Mesenchymal stem cell (in vitro differentiated cells and primary cell): ENCODE results near the gene MRGPRF.

Source experiments
- DNase-seq: peaks from one replicate; pipeline ENCODE4 v3.0.0-alpha.2; 2013
- H2AFZ ChIP-seq: one replicate; pipeline ENCODE4 v1.6.1; 2013; ENCODE audit warnings: low read depth, mild to moderate bottlenecking, control low read depth, inconsistent platforms, low read length, moderate library complexity
- H2AK5ac ChIP-seq: 2 replicates; pipeline ENCODE4 v1.6.1; 2013; ENCODE audit warnings: low read length, moderate library complexity, mild to moderate bottlenecking, inconsistent platforms; ENCODE audit not compliant: severe bottlenecking
- H2BK120ac ChIP-seq: one replicate; pipeline ENCODE4 v1.6.1; 2013; ENCODE audit warnings: low read depth, mild to moderate bottlenecking, inconsistent platforms, low read length, moderate library complexity
- H2BK12ac ChIP-seq, 2 experiments: one replicate each; pipeline ENCODE4 v1.6.1; 2013; ENCODE audit warnings: inconsistent platforms in 2 of 2, low read length in 2 of 2, mild to moderate bottlenecking in 2 of 2, moderate library complexity in 2 of 2, control low read depth in 1 of 2
- H2BK15ac ChIP-seq: one replicate; pipeline ENCODE4 v1.6.1; 2013; ENCODE audit warnings: mild to moderate bottlenecking, low read depth, inconsistent platforms; ENCODE audit not compliant: poor library complexity, severe bottlenecking
- H2BK5ac ChIP-seq: 2 replicates; pipeline ENCODE4 v1.6.1; 2013; ENCODE audit warnings: low read depth, mild to moderate bottlenecking, low read length, control low read depth, inconsistent platforms; ENCODE audit not compliant: poor library complexity, severe bottlenecking
- H3K14ac ChIP-seq, 2 experiments: one replicate each; pipeline ENCODE4 v1.6.1; 2013; ENCODE audit warnings: inconsistent platforms in 2 of 2, low read length in 2 of 2, control low read depth in 1 of 2, mild to moderate bottlenecking in 1 of 2, moderate library complexity in 1 of 2
- H3K18ac ChIP-seq, 2 experiments: one replicate each; pipeline ENCODE4 v1.6.1; 2013; ENCODE audit warnings: inconsistent platforms in 2 of 2, low read length in 2 of 2, control low read depth in 1 of 2, low read depth in 1 of 2, mild to moderate bottlenecking in 1 of 2
- H3K23ac ChIP-seq, 2 experiments: one replicate each; pipeline ENCODE4 v1.6.1; 2013; ENCODE audit warnings: inconsistent platforms in 2 of 2, low read length in 2 of 2, mild to moderate bottlenecking in 2 of 2, moderate library complexity in 2 of 2, control low read depth in 1 of 2
- H3K27ac ChIP-seq: 2 replicates; pipeline ENCODE4 v1.5.1; 2013; ENCODE audit warnings: mild to moderate bottlenecking, moderate library complexity, low read length, control low read depth, inconsistent platforms; ENCODE audit not compliant: poor library complexity, severe bottlenecking
- H3K27me3 ChIP-seq, 2 experiments: 2 replicates each; pipeline versions ENCODE4 v1.6.1 to v1.7.0; 2013; ENCODE audit warnings: low read length in 2 of 2, mild to moderate bottlenecking in 2 of 2, moderate library complexity in 2 of 2, control low read depth in 1 of 2, inconsistent platforms in 1 of 2; ENCODE audit not compliant: control insufficient read depth in 1 of 2, insufficient read depth in 1 of 2
- H3K36me3 ChIP-seq, 2 experiments: 2 replicates each; pipeline versions ENCODE4 v1.6.1 to v1.7.0; 2013; ENCODE audit warnings: low read length in 2 of 2, control low read depth in 1 of 2, inconsistent platforms in 1 of 2, low read depth in 1 of 2, mild to moderate bottlenecking in 1 of 2; ENCODE audit not compliant: insufficient read depth in 2 of 2, control insufficient read depth in 1 of 2
- H3K4ac ChIP-seq, 2 experiments: one replicate each; pipeline ENCODE4 v1.6.1; 2013; ENCODE audit warnings: inconsistent platforms in 2 of 2, low read length in 2 of 2, mild to moderate bottlenecking in 2 of 2, moderate library complexity in 2 of 2, control low read depth in 1 of 2, low read depth in 1 of 2
- H3K4me1 ChIP-seq: 2 replicates; pipeline ENCODE4 v1.6.1; 2013; ENCODE audit warnings: low read depth, low read length, control low read depth; ENCODE audit not compliant: control insufficient read depth, insufficient read depth
- H3K4me2 ChIP-seq: 2 replicates; pipeline ENCODE4 v1.6.1; 2013; ENCODE audit warnings: low read length, mild to moderate bottlenecking, inconsistent platforms; ENCODE audit not compliant: poor library complexity, severe bottlenecking
- H3K4me3 ChIP-seq, 2 experiments: 2 replicates each; pipeline versions ENCODE4 v1.5.1 to v1.7.0; 2013; ENCODE audit warnings: low read length in 2 of 2, mild to moderate bottlenecking in 2 of 2, control low read depth in 1 of 2, low read depth in 1 of 2; ENCODE audit not compliant: insufficient read depth in 1 of 2
- H3K79me1 ChIP-seq: replicated peaks from 2 replicates; pipeline ENCODE4 v1.6.1; 2013; ENCODE audit warnings: mild to moderate bottlenecking, control low read depth, low read length, inconsistent platforms; ENCODE audit not compliant: poor library complexity, severe bottlenecking
- H3K9ac ChIP-seq: 2 replicates; pipeline ENCODE4 v1.7.0; 2013; ENCODE audit warnings: mild to moderate bottlenecking, low read length, moderate library complexity
- H3K9me3 ChIP-seq: 2 replicates; pipeline ENCODE4 v1.7.0; 2013; ENCODE audit warnings: mild to moderate bottlenecking, low read length; ENCODE audit not compliant: control insufficient read depth
- H4K8ac ChIP-seq: one replicate; pipeline ENCODE4 v1.6.1; 2013; ENCODE audit warnings: inconsistent platforms, mild to moderate bottlenecking, low read length, moderate library complexity
- H4K91ac ChIP-seq: one replicate; pipeline ENCODE4 v1.6.1; 2013; ENCODE audit warnings: mild to moderate bottlenecking, low read length, inconsistent platforms
- WGBS: methylation state at CpG from one replicate; pipeline ENCODE4 v1.1.7; 2013; ENCODE audit warnings: mixed read lengths; 5-methylcytosine and 5-hydroxymethylcytosine counted together

Gene MRGPRF

GRCh38 chr11:69057801-69058200 lies 44.8 kb upstream of the MRGPRF start:
- Histone ChIP-seq H3K18ac (no peak overlapping the region), H3K4me3 (no peak overlapping the region), H3K14ac (no peak overlapping the region), H2BK15ac (no peak overlapping the region), H3K4me1 (peaks cover 7% of the 10 kb centered on the region), H3K79me1 (peaks cover 58% of the 10 kb centered on the region), H2AK5ac (no peak overlapping the region), H3K27ac (no peak overlapping the region), H4K91ac (no peak overlapping the region), H2BK5ac (no peak overlapping the region), H3K4ac (no peak overlapping the region), H2BK120ac (no peak overlapping the region), H3K4me2 (no peak overlapping the region), H2BK12ac (no peak overlapping the region), H4K8ac (no peak overlapping the region), H3K27me3 (no peaks in the 10 kb centered on the region), H3K9me3 (no peaks in the 10 kb centered on the region), H3K9ac (no peak overlapping the region), H2AFZ (no peak overlapping the region), H3K23ac (no peak overlapping the region), H3K36me3 (peaks cover 52 to 75% of the 10 kb centered on the region in 2 experiments)
- DNase-seq: no peak
- WGBS: 96% methylated on average over 10 of the region's 14 CpGs

DNA sequence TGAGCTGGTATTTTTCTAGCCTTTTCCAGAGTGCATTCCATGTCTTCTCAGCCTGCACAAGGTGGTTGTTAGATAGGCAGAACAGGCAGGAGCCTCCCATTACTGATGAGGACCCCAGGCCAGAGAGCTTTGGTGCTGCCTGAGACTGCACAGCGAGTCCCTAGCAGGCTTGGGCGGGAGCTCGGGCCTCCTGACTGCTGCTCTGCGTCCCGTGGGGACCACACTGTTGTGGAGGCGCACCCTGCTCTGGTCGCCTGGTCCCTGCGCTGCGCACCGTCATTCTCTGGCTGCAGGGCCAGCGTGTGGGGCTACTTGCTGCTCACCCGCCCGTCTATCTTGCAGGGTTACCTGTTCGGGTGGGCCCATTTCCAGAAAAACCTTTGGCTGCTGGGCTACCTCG lies 44.2 kb upstream of the MRGPRF start:
- Histone ChIP-seq H3K4ac (no peak overlapping the region), H3K27me3 (no peaks in the 10 kb centered on the region), H3K79me1 (peaks cover 59% of the 10 kb centered on the region), H3K18ac (no peak overlapping the region), H3K9ac (no peak overlapping the region), H3K4me2 (no peak overlapping the region), H2AK5ac (no peak overlapping the region), H3K27ac (no peak overlapping the region), H3K36me3 (peaks cover 49 to 70% of the 10 kb centered on the region in 2 experiments), H3K14ac (no peak overlapping the region), H3K23ac (no peak overlapping the region), H2BK120ac (no peak overlapping the region), H2BK5ac (no peak overlapping the region), H3K4me3 (no peak overlapping the region), H2BK15ac (no peak overlapping the region), H4K8ac (no peak overlapping the region), H4K91ac (no peak overlapping the region), H3K9me3 (no peaks in the 10 kb centered on the region), H2AFZ (no peak overlapping the region), H2BK12ac (no peak overlapping the region), H3K4me1 (peaks cover 10% of the 10 kb centered on the region)
- 92% methylated on average over 15 of the region's 15 CpGs for WGBS
- no peak for DNase-seq

DNA sequence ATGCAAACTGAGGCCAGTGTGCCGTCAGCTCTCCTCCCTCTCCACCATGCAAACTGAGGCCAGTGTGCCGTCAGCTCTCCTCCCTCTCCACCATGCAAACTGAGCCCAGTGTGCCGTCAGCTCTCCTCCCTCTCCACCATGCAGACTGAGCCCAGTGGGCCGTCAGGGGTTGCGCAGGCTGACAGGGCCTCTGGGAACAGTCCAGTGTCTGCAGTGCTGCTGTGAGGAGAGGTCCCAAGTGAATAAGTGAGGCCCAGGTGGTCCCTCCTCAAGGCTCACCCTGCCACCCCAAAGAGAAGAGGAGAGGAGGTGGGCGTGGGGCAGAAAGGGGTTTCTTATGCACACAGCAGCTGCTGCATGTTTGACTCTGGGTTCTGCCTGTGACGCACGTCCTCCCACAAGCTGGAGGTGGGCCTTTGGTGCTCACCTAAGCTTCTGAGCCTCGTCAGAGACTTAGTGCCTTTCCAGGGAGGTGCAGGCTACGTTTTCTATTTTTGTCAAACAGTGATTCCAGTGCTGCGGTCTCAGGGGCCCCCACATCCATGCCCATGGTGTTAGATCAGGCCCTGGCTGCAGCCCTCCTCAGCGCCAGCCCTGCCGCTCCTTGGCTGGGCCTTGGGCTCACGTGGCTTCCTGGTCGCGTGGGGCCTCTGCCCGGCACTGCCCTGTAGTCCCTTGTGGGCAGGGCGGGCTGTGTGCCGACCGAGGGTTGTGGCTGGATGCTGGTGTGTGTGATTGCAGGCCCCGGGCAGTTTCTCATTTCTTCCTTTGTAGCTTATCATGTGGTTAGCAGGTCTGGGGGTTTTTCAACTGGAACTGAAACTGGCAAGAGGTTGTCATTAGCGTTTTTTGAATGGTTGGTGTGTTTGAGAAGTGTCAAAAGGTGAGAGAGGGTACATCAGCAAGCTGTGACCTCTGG lies 42.8 kb upstream of the MRGPRF start:
- 91% methylated on average over 19 of the region's 22 CpGs for WGBS
- peak overlapping the region in 1 of 2 experiments; percentile 26 for H3K23ac ChIP-seq
- H2BK120ac ChIP-seq: no peak overlapping the region

GRCh38 chr11:69055212-69055586 lies 42.2 kb upstream of the MRGPRF start:
- Histone ChIP-seq H4K91ac (no peak overlapping the region), H3K9me3 (no peaks in the 10 kb centered on the region), H2BK5ac (no peak overlapping the region), H3K18ac (no peak overlapping the region), H2BK15ac (no peak overlapping the region), H4K8ac (no peak overlapping the region), H3K9ac (no peak overlapping the region), H3K27me3 (no peaks in the 10 kb centered on the region), H3K36me3 (peaks cover 40 to 60% of the 10 kb centered on the region in 2 experiments), H3K14ac (no peak overlapping the region), H3K4me3 (no peak overlapping the region), H2AK5ac (no peak overlapping the region), H3K27ac (no peak overlapping the region), H3K4me1 (peaks cover 14% of the 10 kb centered on the region), H2BK120ac (no peak overlapping the region), H3K4me2 (no peak overlapping the region), H3K4ac (no peak overlapping the region), H2AFZ (no peak overlapping the region), H2BK12ac (no peak overlapping the region), H3K23ac (no peak overlapping the region), H3K79me1 (peaks cover 57% of the 10 kb centered on the region)
- WGBS: 95% methylated on average over 21 of the region's 21 CpGs
- no peak for DNase-seq

More for the DNA sequence above, 42.8 kb upstream of the MRGPRF start:
- H3K27me3 ChIP-seq: no peaks in the 10 kb centered on the region
- no peak for DNase-seq
- H3K4me1 ChIP-seq: peaks cover 14% of the 10 kb centered on the region
- peaks cover 45 to 66% of the 10 kb centered on the region in 2 experiments for H3K36me3 ChIP-seq
- H2BK12ac ChIP-seq: no peak overlapping the region
- no peak overlapping the region for H2BK5ac ChIP-seq
- H4K8ac ChIP-seq: no peak overlapping the region
- no peak overlapping the region for H2AFZ ChIP-seq
- no peak overlapping the region for H3K4ac ChIP-seq
- no peak overlapping the region for H3K18ac ChIP-seq
- H2AK5ac ChIP-seq: no peak overlapping the region
- H3K27ac ChIP-seq: no peak overlapping the region
- H2BK15ac ChIP-seq: no peak overlapping the region
- no peaks in the 10 kb centered on the region for H3K9me3 ChIP-seq
- no peak overlapping the region for H3K9ac ChIP-seq
- no peak overlapping the region for H3K4me2 ChIP-seq
- H3K4me3 ChIP-seq: no peak overlapping the region
- no peak overlapping the region for H3K14ac ChIP-seq
- H3K79me1 ChIP-seq: peaks cover 58% of the 10 kb centered on the region
- no peak overlapping the region for H4K91ac ChIP-seq
